NOMO-1 (cell line): Measurements from ENCODE around the gene TSC22D1.
"Not testable (repeated sequence)": the region's sequence is repeated elsewhere in the genome, so short reads cannot be mapped to it uniquely, and the experiment has no call there.

Experiments
- DNase-seq, 2 experiments: peaks; one replicate each; lab custom pipeline; 2025; ENCODE audit not compliant: unreplicated experiment in 2 of 2; lab: John Stamatoyannopoulos, UW

Gene TSC22D1

DNA sequence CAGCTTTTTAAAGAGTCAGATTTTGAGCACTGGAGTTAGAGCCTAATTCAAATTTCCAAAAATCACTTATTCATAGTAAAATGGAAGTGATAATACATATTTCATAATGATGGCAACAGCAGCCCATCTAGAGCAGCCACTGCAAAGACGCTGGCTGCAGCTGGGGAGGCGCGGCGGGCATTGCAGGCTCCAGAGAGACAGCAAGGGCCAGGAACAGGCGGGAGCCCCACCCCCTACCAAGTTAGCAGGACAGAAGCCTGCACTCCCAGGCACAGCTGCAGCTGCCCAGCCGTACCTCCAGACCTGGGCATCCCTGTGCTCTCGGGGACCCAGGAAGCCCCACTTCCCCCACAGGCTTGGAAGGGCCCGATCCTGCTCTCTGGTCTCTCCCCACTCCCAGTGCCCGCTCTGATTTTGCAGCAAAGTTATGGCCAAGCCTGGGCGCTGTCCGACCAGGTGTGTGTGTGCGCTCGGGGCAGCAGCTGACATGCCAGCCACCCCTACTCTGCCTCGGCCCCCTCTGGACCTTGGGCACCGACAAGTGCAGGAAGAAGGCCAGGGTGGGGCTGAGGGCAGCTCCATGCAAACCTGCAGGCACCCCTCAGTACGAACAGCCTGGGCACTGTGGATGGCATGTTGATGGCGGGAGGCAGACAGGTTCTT is 117.7 kb downstream of the TSC22D1 start:
- DNase-seq: no peak

DNA sequence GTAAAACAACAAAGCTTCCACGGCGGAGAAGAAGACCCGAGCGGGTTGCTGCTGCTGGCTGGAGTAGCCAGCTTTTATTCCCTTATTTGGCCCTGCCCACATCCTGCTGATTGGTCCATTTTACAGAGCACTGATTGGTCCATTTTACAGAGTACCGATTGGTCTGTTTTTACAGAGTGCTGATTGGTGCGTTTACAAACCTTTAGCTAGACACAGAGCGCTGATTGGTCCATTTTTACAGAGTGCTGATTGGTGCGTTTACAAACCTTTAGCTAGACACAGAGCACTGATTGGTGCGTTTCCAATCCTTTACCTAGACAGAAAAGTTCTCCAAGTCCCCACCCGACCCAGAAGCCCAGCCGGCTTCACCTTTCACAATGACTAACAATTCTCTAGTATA is 119.9 kb downstream of the TSC22D1 start:
- DNase-seq: not testable (repeated sequence)

DNA sequence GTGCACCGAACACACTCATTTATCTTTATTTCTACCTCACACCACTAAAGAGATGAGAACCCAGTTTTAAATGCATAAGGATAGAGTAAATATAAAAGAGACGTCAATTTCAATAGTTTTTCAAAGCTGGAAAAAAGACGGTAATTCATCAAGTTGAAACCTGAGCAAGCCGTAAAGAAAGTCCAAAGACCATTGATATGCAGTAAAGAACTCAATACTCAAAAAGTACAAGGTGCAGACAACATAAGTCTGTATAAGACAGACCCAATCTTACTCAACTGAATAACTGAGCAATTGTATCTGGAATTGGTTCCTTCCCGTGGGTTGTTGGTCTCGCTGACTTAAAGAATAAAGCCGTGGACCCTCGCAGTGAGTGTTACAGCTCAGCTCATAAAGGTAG is 120.4 kb downstream of the TSC22D1 start:
- no peak for DNase-seq

DNA sequence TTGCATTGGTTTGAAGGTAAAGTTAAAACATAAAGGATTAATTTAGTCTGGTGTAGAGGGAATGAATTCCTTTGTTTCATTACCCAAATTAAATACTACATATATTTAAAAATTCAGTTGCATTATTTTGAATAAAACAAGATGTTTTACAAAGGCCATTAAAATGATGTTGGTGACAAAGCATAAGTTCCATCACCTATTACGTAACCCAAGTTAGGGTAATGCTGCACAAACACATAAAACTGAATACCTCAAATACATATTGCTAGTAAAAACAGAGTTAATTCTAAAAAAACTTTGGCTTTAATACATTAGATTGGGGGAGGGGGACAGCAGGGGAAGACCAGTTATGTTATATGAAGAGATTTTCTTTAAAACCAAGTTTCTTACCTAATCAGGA is 122.2 kb downstream of the TSC22D1 start:
- DNase-seq: no peak

DNA sequence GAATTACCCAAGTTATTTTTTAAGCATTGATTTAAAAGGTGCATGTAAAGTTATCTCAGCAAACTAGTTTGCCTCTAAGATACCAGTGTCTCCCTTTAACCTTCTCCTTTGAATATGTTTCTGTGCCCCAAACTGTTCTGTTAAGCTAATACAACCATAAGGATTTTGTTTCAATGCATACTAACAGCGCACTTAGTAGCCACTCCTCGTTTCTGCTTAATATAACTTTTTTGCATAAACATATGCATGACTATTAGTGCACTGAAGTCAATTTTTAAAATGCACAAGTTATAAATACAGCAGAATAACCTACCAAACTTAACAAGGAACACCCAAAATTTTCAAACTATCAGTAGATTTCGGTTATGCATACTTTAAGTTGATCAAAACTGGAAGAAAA is 123.1 kb downstream of the TSC22D1 start:
- DNase-seq: no peak

DNA sequence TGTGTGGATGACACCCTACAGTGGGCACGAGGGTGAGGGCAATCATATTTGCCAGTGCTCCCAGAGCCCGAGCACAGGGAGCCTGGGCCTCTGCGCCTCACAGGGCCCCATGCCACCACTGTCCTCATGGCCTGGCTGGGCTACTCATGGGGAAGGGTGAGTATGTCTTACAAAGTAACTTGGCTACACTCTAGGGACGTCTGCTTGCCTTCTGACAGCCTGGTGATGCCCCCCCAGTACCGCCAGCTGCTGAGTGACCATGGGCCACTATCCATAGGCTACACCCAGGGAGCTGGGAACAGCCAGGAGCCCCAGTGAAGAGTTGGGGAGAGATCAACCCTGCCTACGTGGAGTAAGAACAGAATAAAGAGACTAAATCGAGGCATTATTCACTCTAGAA is 123.7 kb downstream of the TSC22D1 start:
- no peak for DNase-seq

DNA sequence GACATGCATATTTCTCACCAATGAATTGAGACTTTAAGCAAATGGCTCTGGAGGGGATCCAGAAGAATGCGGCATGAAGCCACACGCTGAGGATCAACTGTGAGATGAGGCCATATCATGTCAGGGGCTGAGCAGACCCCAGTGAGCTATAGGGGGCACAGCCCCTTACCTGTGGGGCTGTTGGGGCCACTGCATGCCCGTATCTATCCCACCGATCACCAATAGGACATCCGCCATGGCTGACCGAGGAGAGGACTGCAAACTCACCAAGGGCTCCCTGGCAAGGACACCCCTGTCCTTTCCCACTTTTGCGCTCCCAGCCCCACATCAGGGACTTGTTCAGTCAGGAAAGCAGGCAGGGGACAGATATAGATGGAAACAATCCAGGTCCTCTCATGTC is 124.5 kb downstream of the TSC22D1 start:
- DNase-seq: no peak

DNA sequence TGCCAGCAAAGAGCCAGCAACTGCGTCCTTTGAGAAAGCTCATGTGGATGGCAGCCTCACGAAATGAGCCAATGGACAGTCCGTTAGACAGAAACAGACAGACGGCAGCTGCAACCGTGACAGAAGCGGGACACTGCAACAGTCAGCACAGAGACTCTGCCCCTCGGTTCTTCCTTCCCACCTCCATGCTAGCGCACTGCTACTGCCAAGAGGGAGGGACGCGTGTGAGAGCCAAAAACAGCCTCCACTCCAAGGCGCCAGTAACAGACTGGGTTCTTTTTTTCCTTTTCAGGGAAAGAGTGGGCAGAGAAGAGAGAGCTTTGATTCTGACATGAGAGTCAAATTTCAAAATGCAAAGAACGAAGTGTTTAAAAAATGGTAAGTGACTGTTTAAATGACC is 125.0 kb downstream of the TSC22D1 start:
- no peak for DNase-seq

DNA sequence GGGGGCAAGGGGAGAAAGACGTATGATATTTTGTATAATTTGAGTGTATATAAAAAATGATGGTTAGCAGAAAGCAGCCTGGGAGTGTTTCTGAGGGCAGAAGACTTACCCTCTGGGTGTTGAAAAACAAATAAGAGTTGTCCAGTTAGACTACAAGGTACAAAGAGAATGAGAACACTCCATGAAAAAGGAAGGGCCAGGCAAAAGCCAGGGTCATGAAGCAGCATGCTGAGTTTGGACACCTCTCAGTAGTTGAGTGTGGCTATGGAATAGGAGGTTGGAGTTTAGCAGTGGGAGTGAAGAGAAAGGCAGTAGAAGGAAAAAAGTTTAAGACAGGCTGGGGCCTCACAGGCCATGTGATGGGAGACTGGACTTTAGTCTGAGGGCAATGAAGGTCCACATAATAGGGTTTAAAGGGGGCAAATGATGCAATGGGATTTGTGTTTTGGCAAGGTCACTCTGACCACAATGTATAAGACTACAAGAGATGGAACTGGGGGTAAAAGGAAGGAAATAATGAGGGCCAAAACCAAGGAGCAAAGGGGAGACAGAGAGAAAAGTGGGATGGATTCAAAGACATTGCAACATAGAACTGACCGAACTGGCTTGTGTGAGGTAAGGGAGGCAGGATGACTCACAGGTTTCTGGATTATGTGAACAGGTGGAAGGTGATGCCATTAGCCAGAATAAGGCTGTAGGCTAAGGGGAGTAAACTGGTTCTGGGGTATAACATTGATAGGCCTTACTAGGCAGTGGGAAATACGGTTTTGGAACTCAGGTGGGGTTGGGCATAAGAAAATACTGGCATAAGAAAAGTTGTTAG is 125.9 kb downstream of the TSC22D1 start:
- no peak for DNase-seq

DNA sequence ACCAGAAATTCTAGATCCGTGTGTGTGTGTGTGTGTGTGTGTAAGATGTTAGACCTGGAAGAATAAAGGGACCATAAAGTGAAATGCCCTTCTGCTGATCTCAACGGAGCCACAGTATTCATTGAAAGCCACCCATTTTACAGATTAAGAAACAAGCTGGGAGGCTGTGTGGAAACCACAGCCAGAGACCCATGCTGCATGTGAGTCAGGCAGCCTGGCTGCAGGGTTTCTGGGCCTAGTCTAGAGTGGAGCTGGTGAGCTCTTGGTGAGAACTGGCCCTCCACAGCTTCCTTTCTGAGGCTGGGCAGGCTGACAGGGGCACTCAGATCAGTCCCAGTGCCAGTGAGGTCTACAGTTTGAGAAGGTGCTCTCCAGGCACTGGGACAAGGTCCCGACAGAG is 127.3 kb downstream of the TSC22D1 start:
- DNase-seq: no peak

DNA sequence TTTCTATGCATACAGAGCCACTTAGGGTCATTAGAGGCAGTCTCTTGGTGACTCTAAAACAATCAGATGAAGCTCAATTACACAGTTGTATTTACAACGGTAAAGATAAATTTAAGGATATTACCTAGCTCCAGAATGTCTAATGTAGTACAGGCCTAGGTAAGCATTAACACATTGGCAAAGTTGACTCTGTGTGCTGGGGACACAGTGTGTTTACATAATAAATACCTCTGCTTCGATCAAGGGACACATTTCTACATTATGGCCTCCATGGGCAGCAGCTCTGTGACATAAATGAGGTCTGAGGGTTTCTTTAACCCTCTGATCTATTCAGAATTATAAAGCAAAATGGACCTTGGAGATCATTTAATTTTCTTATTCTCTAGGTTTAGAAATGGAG is 127.8 kb downstream of the TSC22D1 start:
- no peak for DNase-seq

DNA sequence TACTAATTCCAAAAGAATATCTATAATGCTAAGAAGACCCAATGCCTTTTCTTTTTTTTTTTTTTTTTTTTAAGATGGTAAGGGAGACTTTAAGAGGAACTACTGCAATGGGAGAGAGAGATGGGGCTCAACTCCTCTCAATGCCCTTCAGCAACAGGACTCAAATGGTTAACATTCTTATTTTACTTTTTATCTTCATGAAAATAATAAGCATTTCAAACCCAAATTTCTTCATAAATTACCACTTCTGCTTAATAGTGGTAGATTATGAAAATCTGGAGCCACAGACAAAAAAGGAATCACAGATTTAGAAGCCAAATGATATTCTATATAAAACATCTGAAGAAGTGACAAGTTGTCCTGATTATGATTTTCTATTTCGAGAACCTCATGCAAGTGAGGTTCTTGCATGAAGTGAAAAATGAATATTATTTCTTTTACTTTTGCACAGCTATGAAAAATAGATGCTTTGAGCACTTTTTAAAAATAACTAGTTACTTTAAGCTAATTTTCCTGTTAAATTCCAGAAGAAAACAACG is 128.3 kb downstream of the TSC22D1 start:
- DNase-seq: no peak

DNA sequence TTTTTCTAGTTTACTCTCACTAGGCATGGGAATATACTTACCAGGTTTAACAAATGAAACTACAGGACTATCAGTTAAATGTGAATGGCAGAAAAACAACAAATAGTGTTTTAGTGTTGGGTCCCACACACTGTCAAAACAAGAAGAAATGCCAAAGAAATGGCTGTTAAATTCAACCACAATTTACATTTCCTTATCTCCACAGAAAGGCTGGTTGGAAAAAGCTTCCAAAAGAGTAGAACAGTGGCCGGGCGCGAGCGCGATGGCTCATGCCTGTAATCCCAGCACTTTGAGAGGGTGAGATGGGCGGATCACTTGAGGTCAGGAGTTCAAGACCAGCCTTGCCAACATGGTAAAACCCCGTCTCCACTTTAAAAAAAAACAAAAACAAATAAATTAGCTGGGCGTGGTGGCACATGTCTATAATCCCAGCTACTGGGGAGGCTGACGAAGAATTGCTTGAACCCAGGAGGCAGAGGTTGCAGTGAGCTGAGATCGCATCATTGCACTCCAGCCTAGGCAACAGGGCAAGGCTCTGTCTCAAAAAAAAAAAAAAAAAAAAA is 136.0 kb downstream of the TSC22D1 start:
- DNase-seq: no peak

DNA sequence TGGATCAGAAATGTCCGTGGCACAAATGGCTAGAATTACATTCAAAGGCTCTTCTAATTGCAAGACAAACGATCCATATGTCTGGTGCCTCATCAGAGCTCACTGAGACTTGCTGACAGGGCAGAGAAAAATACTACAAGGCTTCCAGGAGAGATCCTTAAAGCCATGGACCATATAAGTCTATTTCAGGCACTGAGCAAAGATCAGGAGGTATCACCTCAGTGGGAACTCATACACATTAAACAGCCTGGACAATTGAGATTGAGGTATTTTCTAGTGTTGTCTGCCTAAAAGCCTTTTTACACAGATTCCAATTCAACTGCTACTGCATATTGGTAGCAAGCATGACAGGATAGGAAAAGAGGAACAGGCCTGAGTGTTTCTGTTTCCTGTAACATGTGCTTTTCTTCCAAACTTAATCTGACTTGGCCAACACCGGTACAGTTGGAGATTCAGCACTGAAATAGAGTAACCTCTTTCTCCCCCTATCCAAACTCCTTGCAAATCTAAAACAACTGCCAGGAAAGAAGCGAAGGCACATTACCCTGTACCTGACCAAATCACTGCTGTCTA is 136.6 kb downstream of the TSC22D1 start:
- DNase-seq: peak in 1 of 2 experiments; percentile 59

DNA sequence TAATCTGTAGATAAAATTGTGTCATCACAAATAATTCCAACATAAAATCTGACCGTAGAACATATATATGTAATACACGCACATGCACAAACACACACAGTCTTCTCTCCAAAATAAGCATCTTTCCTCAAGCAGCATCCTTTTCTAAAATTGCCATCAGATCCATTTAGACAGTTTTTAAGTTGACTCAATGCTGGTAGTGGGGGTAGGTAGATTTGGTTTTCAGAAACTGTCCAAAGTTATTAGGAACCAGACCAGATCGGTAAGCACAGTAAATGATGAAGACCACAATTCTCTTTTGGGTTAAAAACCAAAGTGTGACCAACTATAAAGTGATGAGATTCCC is 137.9 kb downstream of the TSC22D1 start:
- DNase-seq: no peak

DNA sequence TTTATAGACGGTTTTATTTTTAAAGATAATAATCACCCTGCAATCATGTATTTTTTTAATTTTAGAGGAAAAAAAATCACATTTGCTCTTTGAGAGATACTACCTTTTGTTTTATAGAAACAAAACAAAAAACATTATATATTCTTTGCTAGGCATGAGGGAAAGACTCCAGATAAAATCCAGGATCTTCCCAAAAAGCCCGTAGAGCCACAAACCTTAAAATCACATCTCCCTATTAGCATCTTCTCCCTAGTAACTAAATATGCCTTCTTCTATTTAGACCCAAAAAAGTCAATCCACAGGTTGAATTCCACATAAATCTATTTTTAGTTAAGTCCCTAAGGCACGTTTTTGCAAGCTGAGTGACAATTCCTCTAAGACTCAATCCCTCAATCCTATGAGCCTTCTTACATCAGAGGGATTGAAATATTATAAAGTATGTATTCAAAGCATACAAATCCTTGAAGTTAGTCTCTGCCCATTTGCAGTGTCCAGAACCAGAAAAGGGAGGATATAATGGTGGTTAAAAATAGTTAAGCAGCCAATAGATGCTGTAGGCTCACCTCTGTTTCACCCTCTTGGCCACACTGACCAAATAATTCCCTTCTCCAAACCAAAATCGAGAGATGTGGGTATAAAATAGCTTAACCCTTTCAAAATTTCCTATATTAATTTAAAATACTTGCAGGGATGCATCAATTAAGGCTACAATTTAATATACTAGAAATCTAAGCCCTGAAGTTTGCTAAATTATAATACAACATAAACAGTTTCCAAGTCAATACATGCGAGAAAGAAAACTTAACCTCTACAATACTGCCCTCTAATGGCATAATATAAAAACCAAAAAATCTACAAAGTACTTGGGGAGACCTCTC is 138.5 kb downstream of the TSC22D1 start:
- peak in 1 of 2 experiments; percentile 59 for DNase-seq

DNA sequence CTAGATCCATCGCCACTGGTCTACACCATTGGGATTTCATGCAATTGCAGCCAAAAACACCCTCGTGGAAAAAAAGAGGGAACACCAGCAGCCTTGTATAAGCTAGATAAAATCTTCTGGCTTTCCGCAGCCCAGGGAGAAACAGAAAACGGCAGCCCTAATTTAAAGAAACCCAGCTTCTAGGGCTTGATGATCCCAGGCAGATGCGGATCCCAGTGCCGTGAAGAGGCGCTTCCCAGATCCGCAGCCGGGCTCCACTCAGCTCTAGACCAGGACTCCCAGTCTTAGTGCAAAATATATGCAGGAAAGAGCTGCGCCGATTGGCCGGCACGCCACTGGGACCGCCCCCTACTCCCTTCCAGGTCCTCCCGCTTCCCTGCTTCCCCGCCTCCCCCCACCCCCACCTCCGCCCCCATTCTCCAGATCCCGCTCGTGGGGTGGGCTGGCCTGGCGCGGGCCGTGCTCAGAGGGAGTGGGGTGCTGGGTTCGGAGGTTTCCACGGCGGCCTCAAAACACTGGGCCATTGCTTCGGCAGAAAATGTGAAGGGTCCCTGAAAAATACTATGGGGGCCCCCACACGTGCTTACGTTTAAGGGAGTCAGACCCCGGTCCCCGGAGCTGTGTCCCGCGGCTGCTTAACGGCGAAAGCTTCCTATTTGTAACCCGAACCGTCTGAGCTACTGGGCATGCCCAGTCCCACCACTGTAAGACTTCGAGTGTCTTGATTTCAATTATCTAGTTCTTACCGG is 139.4 kb downstream of the TSC22D1 start:
- peak in 1 of 2 experiments; percentile 33 for DNase-seq

DNA sequence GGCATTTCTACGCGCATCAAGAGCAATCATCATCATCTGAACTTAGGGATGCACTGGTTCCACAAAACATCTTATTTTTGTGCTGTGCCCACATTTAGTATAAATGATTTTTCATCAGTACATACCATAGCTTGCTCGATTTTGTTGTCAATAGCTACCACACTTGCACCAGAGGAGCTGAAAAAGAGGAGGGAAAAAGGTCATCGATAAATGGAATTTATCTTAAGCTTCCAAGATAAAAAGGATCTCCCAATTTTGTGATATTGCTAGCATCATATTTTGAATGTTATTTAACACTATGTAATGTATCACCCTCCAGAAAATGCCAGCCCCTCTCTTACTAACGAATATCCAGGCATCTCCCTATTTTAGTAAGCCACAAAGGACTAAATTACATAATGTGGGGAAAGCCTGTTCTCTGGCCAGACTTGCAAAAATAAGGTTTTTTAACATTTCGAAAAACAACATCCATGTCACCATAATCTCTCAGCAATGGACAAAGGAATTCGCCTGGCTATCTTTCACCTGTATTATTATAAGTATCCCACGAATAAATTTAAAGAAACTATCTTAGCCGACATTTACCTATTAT is 140.1 kb downstream of the TSC22D1 start:
- no peak for DNase-seq

DNA sequence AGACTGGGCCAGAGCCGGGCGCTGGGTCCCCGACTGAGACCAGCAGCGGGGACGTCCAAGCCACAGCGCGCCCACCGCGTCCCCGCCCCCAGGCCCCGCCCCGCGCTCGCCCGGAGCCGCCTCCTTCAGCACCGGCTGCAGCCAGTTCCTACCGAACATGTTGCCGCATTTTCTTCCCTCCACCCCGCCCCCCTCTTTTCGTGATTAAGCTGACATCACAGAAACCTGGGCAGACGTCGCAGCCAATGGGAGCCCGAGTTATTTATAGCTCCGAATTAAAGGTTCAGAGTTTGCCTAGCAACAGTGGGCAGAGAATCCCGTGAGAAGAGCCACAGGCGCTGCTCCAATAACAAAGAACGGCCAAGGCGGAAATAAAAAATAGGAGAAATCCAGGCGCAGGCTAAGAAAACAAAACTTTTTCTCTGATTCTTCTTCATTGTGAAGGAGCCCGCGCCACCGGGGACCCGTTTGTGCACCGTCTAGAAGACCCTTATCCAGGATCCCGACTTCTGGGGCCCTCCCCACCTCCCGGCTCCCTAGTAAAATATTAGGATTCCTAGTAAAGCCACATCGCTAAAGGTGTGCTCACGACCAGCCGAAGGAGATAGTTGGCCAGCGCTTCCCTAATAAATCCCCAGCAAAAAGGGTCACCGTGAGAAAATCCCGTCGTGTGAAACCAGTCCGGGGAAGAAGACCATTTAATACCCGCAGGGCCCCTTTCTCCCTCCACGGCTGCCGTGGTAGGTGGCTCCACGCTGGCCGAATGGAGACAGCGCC is 140.8 kb downstream of the TSC22D1 start:
- DNase-seq: peak; percentile 96
